AG04449 (cell line): ENCODE data around the gene AMMECR1.

Source experiments
- CTCF ChIA-PET: fragments of 350-600 bp; formaldehyde crosslinking; extraction: SDS; loops from one replicate; lab custom pipeline; 2021; ENCODE audit warnings: antibody characterized with exemption; lab: Yijun Ruan, JAX
- POLR2A ChIA-PET: fragments of 400-600, 350-600 bp; formaldehyde crosslinking; extraction: SDS; loops from one replicate; lab custom pipeline; 2020; ENCODE audit warnings: antibody characterized with exemption, inconsistent platforms; lab: Yijun Ruan, JAX
- DNase-seq: peaks from one replicate; pipeline ENCODE4 v3.0.0-alpha.2; 2010; ENCODE audit warnings: low read depth, low spot score
- H3K4me3 ChIP-seq: 2 replicates; pipeline ENCODE4 v1.5.1; 2011; ENCODE audit warnings: low read depth, mild to moderate bottlenecking, control low read depth, low read length
- CTCF ChIP-seq: IDR thresholded peaks from one replicate; pipeline ENCODE4 v1.5.1; 2011; ENCODE audit warnings: mild to moderate bottlenecking, moderate library complexity, low read length, control low read depth, inconsistent platforms; ENCODE audit not compliant: insufficient read depth; ENCODE audit errors: missing control alignments

AMMECR1 gene

GRCh38 chrX:110308220-110308619 is 9.7 kb downstream of the AMMECR1 start:
- ChIA-PET CTCF (interaction anchor here (0.7 to 1.4 kb wide), 2 partner anchors 8 to 105 kb away, joined by 3 to 4 read pairs; no protein-coding TSS in a partner anchor), POLR2A (no interaction called here)

DNA sequence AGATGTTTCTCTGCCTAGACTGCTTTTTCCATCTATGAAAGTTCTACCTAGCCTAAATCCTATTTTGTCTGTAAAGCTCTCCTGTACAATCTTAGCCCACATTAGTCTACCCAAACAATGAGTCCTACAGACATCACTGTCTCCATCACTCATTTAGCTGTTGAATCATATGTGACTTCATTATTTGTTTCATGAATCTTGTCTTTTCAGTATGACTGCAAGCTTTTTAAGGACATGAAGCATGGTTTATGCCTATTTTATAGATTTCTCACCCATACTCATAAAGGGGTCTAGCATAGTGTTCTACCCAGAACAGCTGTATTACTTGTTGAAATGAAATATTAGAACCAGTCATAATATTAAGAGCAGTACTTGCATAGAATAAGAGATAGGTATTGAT is 13.0 kb downstream of the AMMECR1 start:
- ChIA-PET CTCF (interaction anchor here (0.6 to 1.7 kb wide), 3 partner anchors 17 to 108 kb away, joined by 3 to 4 read pairs (median 3); no protein-coding TSS in a partner anchor), POLR2A (no interaction called here)
- TF ChIP-seq CTCF: no peak
- H3K4me3 ChIP-seq: no peak overlapping the region
- DNase-seq: no peak

More at GRCh38 chrX:110308220-110308619, 9.7 kb downstream of the AMMECR1 start:
- H3K4me3 ChIP-seq: no peak overlapping the region
- no peak for DNase-seq
- TF ChIP-seq CTCF: no peak

GRCh38 chrX:110304371-110304770 is 13.5 kb downstream of the AMMECR1 start:
- H3K4me3 ChIP-seq: no peak overlapping the region
- no peak for DNase-seq
- no peak for TF ChIP-seq CTCF
- POLR2A ChIA-PET: no interaction called here
- CTCF ChIA-PET: interaction anchor here (0.6 to 0.8 kb wide), 2 partner anchors 17 to 108 kb away, joined by 3 read pairs; no protein-coding TSS in a partner anchor

DNA sequence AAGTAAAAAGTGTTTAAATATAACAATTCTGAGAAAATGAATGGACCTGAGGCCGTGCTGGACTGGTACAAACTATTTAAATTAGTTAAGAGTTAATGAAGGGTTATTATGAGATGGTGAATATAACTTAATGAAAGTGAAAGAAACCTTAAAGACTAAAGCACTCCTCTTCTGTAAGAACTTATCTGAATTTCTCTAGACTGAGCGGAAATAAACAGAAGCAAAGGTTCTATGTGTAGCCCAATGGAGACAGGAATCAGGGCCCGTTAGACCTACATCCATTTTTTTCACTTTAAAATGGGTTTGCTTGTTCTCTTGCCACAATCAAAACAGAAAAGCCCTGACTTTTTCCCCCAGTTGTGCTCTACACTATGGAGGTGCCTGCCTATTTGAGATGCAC is 14.9 kb downstream of the AMMECR1 start:
- no peak overlapping the region for H3K4me3 ChIP-seq
- POLR2A ChIA-PET: no interaction called here
- CTCF ChIA-PET: no interaction called here
- no peak for TF ChIP-seq CTCF
- no peak for DNase-seq

GRCh38 chrX:110301194-110301593 is 16.7 kb downstream of the AMMECR1 start:
- TF ChIP-seq CTCF: no peak
- no peak for DNase-seq
- ChIA-PET POLR2A (no interaction called here), CTCF (interaction anchor here (1.5 to 1.9 kb wide), 2 partner anchors 111 to 113 kb away, joined by 3 to 5 read pairs; no protein-coding TSS in a partner anchor)
- no peak overlapping the region for H3K4me3 ChIP-seq

DNA sequence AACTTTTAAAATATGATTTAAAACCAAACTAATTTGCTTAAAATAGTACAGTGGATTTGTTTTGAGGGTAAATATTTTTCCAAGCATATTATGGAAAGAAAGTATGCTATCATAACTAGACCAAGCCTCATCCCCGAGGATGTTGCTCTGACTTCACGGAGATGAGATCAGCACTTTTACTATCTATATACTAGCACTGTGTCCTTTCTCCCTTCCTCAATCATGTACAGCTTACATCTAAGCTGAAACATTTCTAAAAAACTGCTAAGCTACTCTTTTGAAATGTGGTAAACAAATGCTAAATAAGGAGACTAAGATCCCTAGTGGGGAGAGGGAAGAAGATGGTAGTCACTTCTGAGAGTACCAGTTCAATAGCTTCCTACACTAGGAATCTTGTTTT is 23.8 kb downstream of the AMMECR1 start:
- TF ChIP-seq CTCF: no peak
- CTCF ChIA-PET: interaction anchor here (0.9 kb wide), 1 partner anchor 138 kb away, joined by 3 read pairs; no protein-coding TSS in a partner anchor
- no peak for DNase-seq
- POLR2A ChIA-PET: no interaction called here
- no peak overlapping the region for H3K4me3 ChIP-seq
